ENCODE measurements around the gene CXXC1.

Gene CXXC1

GRCh38 chr18:50273203-50274043, 14.1 kb downstream of the CXXC1 start:
- no peak for DNase-seq (ENCODE audit: low read depth)
- TF ChIP-seq CTCF (IDR thresholded peaks at IDR 0.05; ENCODE audit: insufficient read depth, low read depth, low read length, missing control alignments) = no peak
- no peak overlapping the region for H3K4me3 ChIP-seq (ENCODE audit: low read depth, low read length)

DNA sequence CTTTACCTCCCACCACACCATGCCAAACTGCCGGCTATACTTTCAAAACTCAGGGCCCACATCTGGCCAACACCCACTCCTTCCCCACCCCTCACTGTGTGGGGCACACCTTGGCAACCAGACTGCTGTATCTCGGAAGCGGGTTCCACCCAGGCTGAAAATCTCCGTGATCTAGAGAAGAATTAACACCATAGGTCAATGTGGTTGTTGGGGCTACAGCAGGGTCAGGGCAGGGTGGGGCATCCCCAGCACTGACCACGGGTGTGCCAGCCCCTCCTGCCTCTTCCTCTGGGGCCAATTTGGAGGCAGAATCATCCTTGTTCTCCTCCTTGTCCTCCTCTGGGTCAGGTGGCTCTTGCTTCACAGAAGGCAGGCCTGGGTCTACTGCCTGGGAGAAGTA, 14.9 kb downstream of the CXXC1 start:
- H3K4me3 ChIP-seq (ENCODE audit: low read depth, low read length) = no peak overlapping the region
- no peak for TF ChIP-seq CTCF (IDR thresholded peaks at IDR 0.05; ENCODE audit: insufficient read depth, low read depth, low read length, missing control alignments)
- no peak for DNase-seq (ENCODE audit: low read depth)

- peak overlapping the region; percentile 54 for H3K4me3 ChIP-seq (ENCODE audit: low read depth, low read length)
- peak; percentile 91 for TF ChIP-seq CTCF (IDR thresholded peaks at IDR 0.05; ENCODE audit: insufficient read depth, low read depth, low read length, missing control alignments)
- DNase-seq (ENCODE audit: low read depth) = peak; percentile 95
Observed at GRCh38 chr18:50268022-50268747, 19.3 kb downstream of the CXXC1 start.

- peak; percentile 95 for DNase-seq (ENCODE audit: low read depth)
- peak within 1 kb of the TSS; percentile 78 for H3K4me3 ChIP-seq (ENCODE audit: low read depth, low read length)
- no peak for TF ChIP-seq CTCF (IDR thresholded peaks at IDR 0.05; ENCODE audit: insufficient read depth, low read depth, low read length, missing control alignments)
Observed at GRCh38 chr18:50266248-50266704, 21.2 kb downstream of the CXXC1 start, which contains the start of gene CFAP53. CFAP53 (minus strand) TSS chr18:50266495; CDS start chr18:50266404, 91 bp downstream.

DNA sequence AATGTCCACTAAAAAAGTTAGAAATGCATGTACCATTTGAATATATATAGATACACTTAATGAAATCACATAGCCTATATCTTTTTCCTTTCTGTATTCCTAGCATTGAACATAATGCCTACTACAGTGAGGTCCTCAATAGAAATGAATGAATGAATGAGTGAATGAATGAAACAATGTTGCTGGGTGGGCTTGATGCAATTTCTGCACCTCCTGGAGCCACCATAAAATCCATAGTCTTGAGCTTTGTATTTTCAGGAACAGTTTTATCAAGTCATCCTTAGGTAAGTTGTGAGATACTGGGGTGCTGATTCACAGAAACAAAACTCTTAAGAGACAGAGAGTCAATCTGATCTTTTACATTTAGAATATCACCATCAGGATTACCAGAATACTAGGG, 24.5 kb downstream of the CXXC1 start:
- no peak for DNase-seq (ENCODE audit: low read depth)
- no peak overlapping the region for H3K4me3 ChIP-seq (ENCODE audit: low read depth, low read length)
- TF ChIP-seq CTCF (IDR thresholded peaks at IDR 0.05; ENCODE audit: insufficient read depth, low read depth, low read length, missing control alignments) = no peak

GRCh38 chr18:50250935-50251334, 36.6 kb downstream of the CXXC1 start:
- H3K4me3 ChIP-seq (ENCODE audit: low read depth, low read length) = no peak overlapping the region
- no peak for DNase-seq (ENCODE audit: low read depth)
- no peak for TF ChIP-seq CTCF (IDR thresholded peaks at IDR 0.05; ENCODE audit: insufficient read depth, low read depth, low read length, missing control alignments)

All from GM12865 (cell line).